Left colon (tissue), 2 donors: ENCODE results near the gene EXTL1. TPM values are rescaled to one million over a fixed set of nuclear protein-coding genes. Genes with fewer than 3 reads are reported as not detected.
A peak's percentile ranks its signal among the peaks of the same experiment; 100 is the strongest.

Experiments used
- ATAC-seq: fragments of 200-7000 bp; cut with Tn5 transposase; one replicate; pipeline ENCODE4 v1.9.1; 2020; ENCODE audit warnings: mild to moderate bottlenecking, moderate library complexity
- DNase-seq, 2 donors: peaks; one replicate each; pipeline ENCODE4 v3.0.0-alpha.2; 2020
- intact Hi-C, 2 donors: fragments of 100-400 bp; cut with DNase I in 1 of 2; cut with micrococcal nuclease in 1 of 2; formaldehyde crosslinking; loops; one replicate each; pipeline versions ENCODE4 v1.11.2 to v1.14.0; 2022; cut with DNase I, micrococcal nuclease
- total RNA-seq, 2 donors: library from RNA; stranded (reverse); fragmentation: NEBNext Ultra II Directional; extraction: Animal tissue kit (Norgen Biotek cat#: 25700); gene quantifications; one replicate each; pipeline ENCODE4 v1.2.1, GENCODE V29; 2021
- donor health status: DM: no; HTN: no; CAD: no.
- donor health status: DM: yes; HTN: yes; CAD: no.

Gene EXTL1
- total RNA-seq, 2 donors from 2014 or later = 0.11 TPM; not detected in 1

- ATAC-seq (peak; percentile 97), DNase-seq (peak; percentile 95 to 97)
- intact Hi-C loops = loop anchor here in 1 of 2 donors (5.0 kb wide), 1 partner anchor 112 kb away; no protein-coding TSS in a partner anchor
Observed at GRCh38 chr1:26035203-26035958, 13.8 kb downstream of the EXTL1 start.

GRCh38 chr1:26035959-26036755, 14.6 kb downstream of the EXTL1 start:
- intact Hi-C loops = loop anchor here in 1 of 2 donors (5.0 kb wide), 1 partner anchor 111 kb away; no protein-coding TSS in a partner anchor
- peak; percentile 57 to 87 for DNase-seq
- ATAC-seq = peak; percentile 89

- no peak for ATAC-seq
- intact Hi-C loops = loop anchor here in 1 of 2 donors (5.0 kb wide), 1 partner anchor 110 kb away; no protein-coding TSS in a partner anchor
Observed at GRCh38 chr1:26036756-26037281, 15.2 kb downstream of the EXTL1 start.

GRCh38 chr1:26037904-26038303, 16.3 kb downstream of the EXTL1 start:
- intact Hi-C loops = loop anchor here in 1 of 2 donors (5.0 kb wide), 1 partner anchor 109 kb away; no protein-coding TSS in a partner anchor
- ATAC-seq (no peak), DNase-seq (no peak)

More at GRCh38 chr1:26036756-26037281, 15.2 kb downstream of the EXTL1 start:
- no peak for DNase-seq

GRCh38 chr1:26038477-26038876, 16.9 kb downstream of the EXTL1 start:
- DNase-seq (no peak), ATAC-seq (no peak)
- intact Hi-C loops = loop anchor here in 1 of 2 donors (5.0 kb wide), 1 partner anchor 109 kb away; no protein-coding TSS in a partner anchor

- ATAC-seq = no peak
- DNase-seq = no peak
- intact Hi-C loops = loop anchor here in 1 of 2 donors (5.0 kb wide), 1 partner anchor 108 kb away; no protein-coding TSS in a partner anchor
Observed at GRCh38 chr1:26038904-26039303, 17.3 kb downstream of the EXTL1 start.

- intact Hi-C loops = no loop called here
- no peak for DNase-seq
- ATAC-seq = no peak
Observed at GRCh38 chr1:26041401-26041800, 19.8 kb downstream of the EXTL1 start.

GRCh38 chr1:26041978-26042377, 20.4 kb downstream of the EXTL1 start:
- ATAC-seq (no peak), DNase-seq (no peak)
- intact Hi-C loops = no loop called here

- intact Hi-C loops = no loop called here
- ATAC-seq = no peak
- DNase-seq = no peak
Observed at GRCh38 chr1:26043765-26044164, 22.2 kb downstream of the EXTL1 start.

- ATAC-seq (no peak), DNase-seq (no peak)
- intact Hi-C loops = no loop called here
Observed at GRCh38 chr1:26044414-26044813, 22.8 kb downstream of the EXTL1 start.

- peak in 1 of 2 donors; percentile 19 for DNase-seq
- ATAC-seq = no peak
Observed at GRCh38 chr1:26044971-26045721, 23.6 kb downstream of the EXTL1 start.

GRCh38 chr1:26045722-26046245, 24.2 kb downstream of the EXTL1 start, which contains the start of gene SLC30A2:
TSS of gene SLC30A2 (minus strand) at chr1:26046118. CDS start at chr1:26045896, 222 bp downstream.
- peak; percentile 7 for ATAC-seq
- intact Hi-C loops = no loop called here
- DNase-seq = peak in 1 of 2 donors; percentile 15

More at GRCh38 chr1:26044971-26045721, 23.6 kb downstream of the EXTL1 start:
- intact Hi-C loops = no loop called here

- DNase-seq = no peak
- ATAC-seq = no peak
- intact Hi-C loops = no loop called here
Observed at GRCh38 chr1:26046246-26047095, 24.9 kb downstream of the EXTL1 start.

- DNase-seq = no peak
- intact Hi-C loops = no loop called here
- no peak for ATAC-seq
Observed at GRCh38 chr1:26047278-26047874, 25.8 kb downstream of the EXTL1 start.

- DNase-seq = peak; percentile 48 to 73
- intact Hi-C loops = no loop called here
- peak; percentile 96 for ATAC-seq
Observed at GRCh38 chr1:26049531-26050247, 28.1 kb downstream of the EXTL1 start.

GRCh38 chr1:26050248-26050640, 28.7 kb downstream of the EXTL1 start:
- intact Hi-C loops = no loop called here
- no peak for ATAC-seq
- DNase-seq = no peak
